Globus pallidus (tissue), 1 donor: ENCODE data around the gene EIPR1.
A peak's percentile ranks its signal among the peaks of the same experiment; 100 is the strongest.

ENCODE experiments used
- DNase-seq: peaks from one replicate; pipeline ENCODE4 v3.0.0-alpha.2; 2015; ENCODE audit warnings: low spot score

Gene EIPR1

GRCh38 chr2:3147651-3148530, 229.7 kb downstream of the EIPR1 start:
- DNase-seq, result no peak

- DNase-seq, result no peak
Measured at GRCh38 chr2:3146772-3147650, 230.6 kb downstream of the EIPR1 start.

- DNase-seq, result no peak
Measured at GRCh38 chr2:3146175-3146574, 231.4 kb downstream of the EIPR1 start.

- DNase-seq, result no peak
Measured at GRCh38 chr2:3145471-3146021, 232.1 kb downstream of the EIPR1 start.

GRCh38 chr2:3144856-3145255, 232.8 kb downstream of the EIPR1 start:
- no peak for DNase-seq

- DNase-seq, result no peak
Measured at GRCh38 chr2:3143602-3144001, 234.0 kb downstream of the EIPR1 start.

GRCh38 chr2:3142961-3143571, 234.6 kb downstream of the EIPR1 start:
- peak; percentile 35 for DNase-seq

GRCh38 chr2:3142210-3142609, 235.4 kb downstream of the EIPR1 start:
- DNase-seq, result no peak

GRCh38 chr2:3141696-3142095, 235.9 kb downstream of the EIPR1 start:
- no peak for DNase-seq

GRCh38 chr2:3139906-3140305, 237.7 kb downstream of the EIPR1 start:
- DNase-seq, result no peak
